ENCODE measurements around the gene PTRH2. TPM values are rescaled to one million over a fixed set of nuclear protein-coding genes. Genes with fewer than 3 reads are reported as not detected.
A peak's percentile ranks its signal among the peaks of the same experiment; 100 is the strongest.

PTRH2 gene
- total RNA-seq, 1 experiment from 2014 or later: 40.8 TPM

- Histone ChIP-seq H4K8ac (replicated peaks; ENCODE audit: insufficient read length, low read depth, low read length) (no peak overlapping the region), H3K27me3 (ENCODE audit: insufficient read depth, low read length) (no peaks in the 10 kb centered on the region), H2BK15ac (ENCODE audit: low read depth, low read length) (no peak overlapping the region), H3K27ac (ENCODE audit: insufficient read length, low read depth, low read length) (no peak overlapping the region), H3K4me2 (ENCODE audit: insufficient read depth, insufficient read length, low read length) (no peak overlapping the region), H3K9ac (ENCODE audit: extremely low read depth, insufficient read length, low read length) (no peak overlapping the region), H3K18ac (ENCODE audit: insufficient read length, low read depth, low read length) (no peak overlapping the region), H3K79me1 (ENCODE audit: insufficient read depth, low read depth, low read length, poor library complexity, severe bottlenecking) (no peaks in the 10 kb centered on the region), H3K79me2 (ENCODE audit: insufficient read depth, low read length) (no peaks in the 10 kb centered on the region), H2BK120ac (ENCODE audit: low read depth, low read length, poor library complexity, severe bottlenecking) (no peak overlapping the region), H4K5ac (ENCODE audit: insufficient read length, low read depth, low read length) (no peak overlapping the region), H3T11ph (ENCODE audit: low read length) (no peak overlapping the region), H3K14ac (ENCODE audit: insufficient read depth, low read length) (no peak overlapping the region), H3K9me3 (ENCODE audit: control insufficient read depth, low read depth, low read length) (no peaks in the 10 kb centered on the region), H4K20me1 (ENCODE audit: control insufficient read depth, insufficient read depth, insufficient read length) (no peaks in the 10 kb centered on the region), H2AK5ac (ENCODE audit: insufficient read length, low read length) (no peak overlapping the region), H3K23ac (ENCODE audit: insufficient read length, low read depth, low read length) (no peak overlapping the region), H3K4me1 (ENCODE audit: insufficient read depth, low read length) (no peaks in the 10 kb centered on the region; the same call in 1 of the 2 replicates), H2BK12ac (ENCODE audit: insufficient read length, low read depth, low read length) (no peak overlapping the region), H2AFZ (ENCODE audit: low read length) (no peak overlapping the region), H3K56ac (ENCODE audit: insufficient read length, low read depth, low read length) (no peak overlapping the region), H4K91ac (ENCODE audit: insufficient read length, low read depth, low read length) (no peak overlapping the region), H3K4ac (ENCODE audit: low read depth, low read length) (no peak overlapping the region), H2BK5ac (ENCODE audit: insufficient read length, low read length) (no peak overlapping the region), H3K23me2 (ENCODE audit: insufficient read length, low read depth, low read length, poor library complexity, severe bottlenecking) (no peaks in the 10 kb centered on the region), H2BK20ac (ENCODE audit: low read depth, low read length, poor library complexity, severe bottlenecking) (no peak overlapping the region)
- Mint-ChIP-seq H3K36me3 (ENCODE audit: insufficient read depth in 1 of 3, low read depth in 3 of 3) (peaks cover 0 to 3% (median 3%) of the 10 kb centered on the region in 3 experiments; a peak in 2 of 7 replicates), H3K9me3 (no peaks in the 10 kb centered on the region), H3K4me3 (no peak overlapping the region), H3K4me1 (peaks cover 6 to 14% of the 10 kb centered on the region in 2 experiments; a peak in 2 of 4 replicates), H3K27me3 (ENCODE audit: low read depth) (no peaks in the 10 kb centered on the region), H3K27ac (peak overlapping the region in 1 of 3 experiments; percentile 44; a peak in 2 of 7 replicates)
- no peak for TF ChIP-seq CTCF (conservative IDR thresholded peaks at IDR 0.05)
- DNase-seq: no peak
- WGBS (ENCODE audit: extremely low coverage, insufficient read length, low lambda C conversion rate): no CpG with 5 or more reads among the region's 11 CpGs
These were observed 44.8 kb upstream of the PTRH2 start for GRCh38 chr17:59751955-59752413.
